Vagina (tissue), 2 donors: ENCODE results near the gene SLC26A9.

Experiments
- CTCF ChIP-seq, 3 experiments: fragments of 450-650 bp in 2 of 3; fragments of 200-600 bp in 1 of 3; sonication (generic) in 1 of 3; IDR thresholded peaks; one replicate each; pipeline ENCODE4 v1.5.1; 2017 to 2019; ENCODE audit warnings: antibody characterized with exemption in 3 of 3, mild to moderate bottlenecking in 2 of 3, moderate library complexity in 2 of 3
- POLR2A ChIP-seq, 2 donors: fragments of 450-650 bp; IDR thresholded peaks; one replicate each; pipeline ENCODE4 v1.6.1; 2017; ENCODE audit warnings: antibody characterized with exemption in 2 of 2, mild to moderate bottlenecking in 2 of 2, moderate library complexity in 2 of 2
- POLR2AphosphoS5 ChIP-seq, 2 donors: sonication (generic); formaldehyde crosslinking; IDR thresholded peaks; one replicate each; pipeline ENCODE4 v1.9.0; 2017; ENCODE audit warnings: antibody characterized with exemption in 2 of 2, mild to moderate bottlenecking in 2 of 2, low read depth in 1 of 2; ENCODE audit not compliant: insufficient read depth in 1 of 2

DNA sequence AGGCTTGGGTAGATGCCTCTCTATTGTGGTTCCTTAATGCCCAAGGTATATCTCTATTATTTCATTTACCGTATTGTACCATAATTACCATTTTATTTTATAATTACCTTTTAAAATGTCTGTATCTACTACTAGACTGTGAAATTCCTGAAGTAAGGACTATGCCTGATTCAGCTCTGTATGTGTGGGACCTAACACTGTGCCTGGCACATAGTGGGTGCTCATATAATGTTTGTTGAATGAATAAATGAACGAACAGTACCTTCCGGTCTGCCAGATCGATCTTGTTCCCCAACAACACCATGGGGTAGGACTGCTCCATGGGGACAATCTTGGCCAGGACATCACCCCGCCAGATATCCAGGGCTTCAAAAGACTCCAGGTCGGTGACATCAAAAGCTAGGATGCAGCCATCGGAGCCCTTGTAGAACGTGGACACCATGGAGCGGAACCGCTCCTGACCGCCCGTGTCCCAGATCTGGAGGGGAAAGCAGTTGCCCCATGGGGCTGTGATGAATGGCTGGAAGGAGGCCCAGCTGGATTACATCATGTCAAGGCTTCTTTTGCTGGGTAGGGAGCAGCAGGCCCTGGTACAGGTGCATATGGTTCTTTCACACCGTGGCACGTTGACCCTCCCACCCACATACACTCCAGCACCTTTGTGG lies 49.1 kb upstream of the SLC26A9 start:
- TF ChIP-seq CTCF (IDR thresholded peaks at IDR 0.05) (no peak), POLR2AphosphoS5 (IDR thresholded peaks at IDR 0.05; ENCODE audit: insufficient read depth in 1 of 2, low read depth in 1 of 2) (no peak), POLR2A (IDR thresholded peaks at IDR 0.05) (no peak)
